H9 (cell line): ENCODE results near the gene AGBL3. TPM values are rescaled to one million over a fixed set of nuclear protein-coding genes. Genes with fewer than 3 reads are reported as not detected.

Experiments
- DNase-seq: peaks from one replicate; pipeline ENCODE4 v3.0.0-alpha.2; 2017
- H2AFZ ChIP-seq: one replicate; pipeline ENCODE4 v1.6.1; 2013; ENCODE audit warnings: mild to moderate bottlenecking, low read length, control low read depth, moderate library complexity
- H2AK5ac ChIP-seq: 2 replicates; pipeline ENCODE4 v1.6.1; 2013; ENCODE audit warnings: low read length, control low read depth, mixed read lengths; ENCODE audit not compliant: insufficient read length
- H2BK120ac ChIP-seq: one replicate; pipeline ENCODE4 v1.6.1; 2013; ENCODE audit warnings: low read depth, mild to moderate bottlenecking, low read length, control low read depth, inconsistent platforms; ENCODE audit not compliant: poor library complexity, severe bottlenecking
- H2BK12ac ChIP-seq: 2 replicates; pipeline ENCODE4 v1.6.1; 2013; ENCODE audit warnings: low read length, control low read depth, mixed read lengths, low read depth; ENCODE audit not compliant: insufficient read length
- H2BK15ac ChIP-seq: 2 replicates; pipeline ENCODE4 v1.6.1; 2013; ENCODE audit warnings: low read depth, low read length, control low read depth
- H2BK20ac ChIP-seq: one replicate; pipeline ENCODE4 v1.6.1; 2013; ENCODE audit warnings: low read depth, mild to moderate bottlenecking, low read length, control low read depth, inconsistent platforms; ENCODE audit not compliant: poor library complexity, severe bottlenecking
- H2BK5ac ChIP-seq: 2 replicates; pipeline ENCODE4 v1.6.1; 2013; ENCODE audit warnings: low read length, control low read depth, mixed read lengths; ENCODE audit not compliant: insufficient read length
- H3K14ac ChIP-seq: 2 replicates; pipeline ENCODE4 v1.6.1; 2013; ENCODE audit warnings: low read length, control low read depth; ENCODE audit not compliant: insufficient read depth
- H3K18ac ChIP-seq: 2 replicates; pipeline ENCODE4 v1.6.1; 2013; ENCODE audit warnings: low read depth, mild to moderate bottlenecking, mixed read lengths, low read length, control low read depth; ENCODE audit not compliant: insufficient read length
- H3K23ac ChIP-seq: 2 replicates; pipeline ENCODE4 v1.6.1; 2013; ENCODE audit warnings: low read length, control low read depth, mixed read lengths, low read depth; ENCODE audit not compliant: insufficient read length
- H3K23me2 ChIP-seq: 2 replicates; pipeline ENCODE4 v1.6.1; 2013; ENCODE audit warnings: low read depth, mild to moderate bottlenecking, mixed read lengths, low read length, control low read depth; ENCODE audit not compliant: insufficient read length, poor library complexity, severe bottlenecking
- H3K27ac ChIP-seq: 2 replicates; pipeline ENCODE4 v1.5.1; 2013; ENCODE audit warnings: low read length, control low read depth, mixed read lengths, low read depth; ENCODE audit not compliant: insufficient read length
- H3K27me3 ChIP-seq: 2 replicates; pipeline ENCODE4 v1.6.1; 2013; ENCODE audit warnings: low read length, control low read depth, inconsistent platforms; ENCODE audit not compliant: insufficient read depth
- H3K4ac ChIP-seq: 2 replicates; pipeline ENCODE4 v1.6.1; 2013; ENCODE audit warnings: low read depth, mild to moderate bottlenecking, control low read depth, inconsistent platforms, low read length, moderate library complexity
- H3K4me1 ChIP-seq: 2 replicates; pipeline ENCODE4 v1.6.1; 2013; ENCODE audit warnings: low read length, control low read depth, inconsistent platforms; ENCODE audit not compliant: insufficient read depth
- H3K4me2 ChIP-seq: 2 replicates; pipeline ENCODE4 v1.6.1; 2013; ENCODE audit warnings: low read length, control low read depth, mixed read lengths; ENCODE audit not compliant: insufficient read length, insufficient read depth
- H3K56ac ChIP-seq: 2 replicates; pipeline ENCODE4 v1.6.1; 2013; ENCODE audit warnings: low read depth, mild to moderate bottlenecking, mixed read lengths, low read length, control low read depth; ENCODE audit not compliant: insufficient read length
- H3K79me1 ChIP-seq: 2 replicates; pipeline ENCODE4 v1.6.1; 2013; ENCODE audit warnings: low read depth, mild to moderate bottlenecking, moderate library complexity, low read length, control low read depth, inconsistent platforms; ENCODE audit not compliant: insufficient read depth, poor library complexity, severe bottlenecking
- H3K79me2 ChIP-seq: 2 replicates; pipeline ENCODE4 v1.6.1; 2013; ENCODE audit warnings: low read length, control low read depth, inconsistent platforms; ENCODE audit not compliant: insufficient read depth
- H3K9ac ChIP-seq: 2 replicates; pipeline ENCODE4 v1.6.1; 2013; ENCODE audit warnings: low read length, control low read depth, mixed read lengths; ENCODE audit not compliant: insufficient read length; ENCODE audit errors: extremely low read depth
- H3K9me3 ChIP-seq: one replicate; pipeline ENCODE4 v1.6.1; 2013; ENCODE audit warnings: low read depth, low read length, inconsistent platforms; ENCODE audit not compliant: control insufficient read depth
- H3T11ph ChIP-seq: one replicate; pipeline ENCODE4 v1.6.1; 2013; ENCODE audit warnings: mild to moderate bottlenecking, low read length, control low read depth, inconsistent platforms
- H4K20me1 ChIP-seq: one replicate; pipeline ENCODE4 v1.6.1; 2013; ENCODE audit not compliant: control insufficient read depth, insufficient read length, insufficient read depth
- H4K5ac ChIP-seq: 2 replicates; pipeline ENCODE4 v1.6.1; 2013; ENCODE audit warnings: low read depth, mild to moderate bottlenecking, mixed read lengths, low read length, control low read depth; ENCODE audit not compliant: insufficient read length
- H4K8ac ChIP-seq: replicated peaks from 2 replicates; pipeline ENCODE4 v1.6.1; 2013; ENCODE audit warnings: low read length, control low read depth, mixed read lengths, low read depth; ENCODE audit not compliant: insufficient read length
- H4K91ac ChIP-seq: 2 replicates; pipeline ENCODE4 v1.6.1; 2013; ENCODE audit warnings: low read depth, mild to moderate bottlenecking, moderate library complexity, mixed read lengths, low read length, control low read depth; ENCODE audit not compliant: insufficient read length
- H3K27ac Mint-ChIP-seq, 3 experiments: 2 replicates in 2 of 3; 3 replicates in 1 of 3; pipeline ENCODE4 v1.8.0; 2020 to 2021; ENCODE audit warnings: mixed read lengths in 3 of 3, mild to moderate bottlenecking in 1 of 3, moderate library complexity in 1 of 3
- H3K27me3 Mint-ChIP-seq: 2 replicates; pipeline ENCODE4 v1.8.0; 2021; ENCODE audit warnings: low read depth, mild to moderate bottlenecking, moderate library complexity, mixed read lengths
- H3K36me3 Mint-ChIP-seq, 3 experiments: 2 replicates in 2 of 3; 3 replicates in 1 of 3; pipeline ENCODE4 v1.8.0; 2020 to 2021; ENCODE audit warnings: low read depth in 3 of 3, mixed read lengths in 3 of 3; ENCODE audit not compliant: insufficient read depth in 1 of 3
- H3K4me1 Mint-ChIP-seq, 2 experiments: 2 replicates each; pipeline ENCODE4 v1.8.0; 2020; ENCODE audit warnings: mixed read lengths in 2 of 2
- H3K4me3 Mint-ChIP-seq, 2 experiments: 2 replicates in 1 of 2; 3 replicates in 1 of 2; pipeline ENCODE4 v1.8.0; 2020 to 2021; ENCODE audit warnings: mild to moderate bottlenecking in 2 of 2, mixed read lengths in 2 of 2, moderate library complexity in 1 of 2
- H3K9me3 Mint-ChIP-seq, 2 experiments: 2 replicates in 1 of 2; 3 replicates in 1 of 2; pipeline ENCODE4 v1.8.0; 2020; ENCODE audit warnings: mild to moderate bottlenecking in 2 of 2, mixed read lengths in 2 of 2, moderate library complexity in 1 of 2
- CTCF ChIP-seq: fragments of 200-600 bp; sonication (generic); conservative IDR thresholded peaks from 3 replicates; pipeline ENCODE4 v1.8.0; 2021; ENCODE audit warnings: antibody characterized with exemption, mild to moderate bottlenecking
- WGBS: extraction: QIAGEN DNeasy Blood & Tissue Kit; methylation state at CpG from one replicate; pipeline ENCODE4 v1.1.7; 2013; ENCODE audit warnings: missing lambda C conversion rate, low lambda C conversion rate, mixed read lengths; ENCODE audit not compliant: insufficient read length; ENCODE audit errors: extremely low coverage; 5-methylcytosine and 5-hydroxymethylcytosine counted together
- total RNA-seq: library from RNA; stranded (reverse); gene quantifications from 2 replicates; pipeline ENCODE4 v1.2.1, GENCODE V29; 2021

Gene AGBL3
- total RNA-seq, 1 experiment from 2014 or later, result 2.4 TPM

DNA sequence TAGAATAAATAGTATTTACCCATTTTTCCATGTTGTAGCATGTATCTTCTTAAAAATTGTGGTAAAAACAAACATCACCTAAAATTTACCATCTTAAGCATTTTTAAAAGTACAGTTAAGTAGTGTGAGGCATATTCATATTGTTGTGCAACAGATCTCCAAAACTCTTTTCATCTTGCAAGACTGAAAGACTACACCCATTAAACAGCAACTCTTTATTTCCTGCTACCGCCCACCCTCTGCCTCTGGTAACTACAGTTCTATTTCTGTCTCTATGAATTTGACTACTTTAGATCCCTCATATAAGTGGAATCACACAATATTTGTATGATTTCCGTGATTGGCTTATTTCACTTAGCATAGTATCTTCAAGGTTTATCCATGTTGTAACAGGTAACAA is 40.0 kb upstream of the AGBL3 start:
- Mint-ChIP-seq H3K4me1 (peaks cover 6 to 8% of the 10 kb centered on the region in 2 experiments), H3K27me3 (no peaks in the 10 kb centered on the region), H3K27ac (no peak overlapping the region), H3K36me3 (peaks cover 26 to 55% (median 43%) of the 10 kb centered on the region in 3 experiments; a peak in 6 of 7 replicates), H3K9me3 (no peaks in the 10 kb centered on the region), H3K4me3 (no peak overlapping the region)
- H3K4me2 ChIP-seq, result no peak overlapping the region
- no peak overlapping the region for H4K91ac ChIP-seq
- no peak overlapping the region for H3K23ac ChIP-seq
- H3K14ac ChIP-seq, result no peak overlapping the region
- no peak overlapping the region for H4K8ac ChIP-seq
- no peak overlapping the region for H2BK20ac ChIP-seq
- no peaks in the 10 kb centered on the region for H3K79me1 ChIP-seq
- H4K5ac ChIP-seq, result no peak overlapping the region
- no peak overlapping the region for H3K56ac ChIP-seq
- H2BK120ac ChIP-seq, result no peak overlapping the region
- H3K18ac ChIP-seq, result no peak overlapping the region
- no peak overlapping the region for H3K4ac ChIP-seq
- H2AK5ac ChIP-seq, result no peak overlapping the region
- H2AFZ ChIP-seq, result no peak overlapping the region
- H3T11ph ChIP-seq, result no peak overlapping the region
- WGBS, result no CpG with 5 or more reads among the region's 2 CpGs
- H3K27me3 ChIP-seq, result no peaks in the 10 kb centered on the region
- H3K4me1 ChIP-seq, result no peaks in the 10 kb centered on the region
- no peak overlapping the region for H3K9ac ChIP-seq
- H4K20me1 ChIP-seq, result no peaks in the 10 kb centered on the region
- H2BK15ac ChIP-seq, result no peak overlapping the region
- H3K9me3 ChIP-seq, result no peaks in the 10 kb centered on the region
- no peaks in the 10 kb centered on the region for H3K23me2 ChIP-seq
- no peak overlapping the region for H2BK5ac ChIP-seq
- no peak for DNase-seq
- H3K79me2 ChIP-seq, result no peaks in the 10 kb centered on the region
- TF ChIP-seq CTCF, result no peak
- H2BK12ac ChIP-seq, result no peak overlapping the region
- no peak overlapping the region for H3K27ac ChIP-seq
